ENCODE data around the gene ZBTB21. TPM values are rescaled to one million over a fixed set of nuclear protein-coding genes. Genes with fewer than 3 reads are reported as not detected.

The ZBTB21 gene
- 10 to 100 TPM in 2 of 4 donors, 1 to 10 TPM in 2; 5.2 to 19.5 (median 9.7) TPM for total RNA-seq

- TF ChIP-seq CTCF (IDR thresholded peaks at IDR 0.05) (no peak), POLR2A (IDR thresholded peaks at IDR 0.05) (peak; percentile 95), POLR2AphosphoS5 (IDR thresholded peaks at IDR 0.05) (peak; percentile 95 to 97 (median 97)), EP300 (IDR thresholded peaks at IDR 0.05; ENCODE audit: low read depth) (no peak)
- intact Hi-C loops (cut with DNase I; ENCODE audit: low total_unique reads): loop anchor here (10.0 kb wide), 1 partner anchor 55 kb away; the partner anchor contains the start of gene C2CD2
- no peaks in the 10 kb centered on the region for H3K27me3 ChIP-seq
- peak within 1 kb of the TSS; percentile 96 to 99 (median 99) for H3K27ac ChIP-seq
- peaks cover 5 to 31% (median 19%) of the 10 kb centered on the region in 4 donors for H3K4me1 ChIP-seq
- peak; percentile 99 for DNase-seq
- WGBS, 2 donors (ENCODE audit: low coverage in 1 of 2): 0 to 1% methylated on average over 10 to 38 of the region's 75 CpGs
- no peaks in the 10 kb centered on the region for H3K36me3 ChIP-seq
- H3K9me3 ChIP-seq: no peaks in the 10 kb centered on the region
- H3K4me3 ChIP-seq: peak within 1 kb of the TSS; percentile 69 to 99 (median 91)
- in situ Hi-C loops (cut with MboI; ENCODE audit: low pct_ligation_motif_present in 1 of 4, low pct_unique_long_range_greater_than_20kb in 1 of 4, low sequenced_read_pairs in 3 of 4): loop anchor here in 2 of 4 donors (5.0 to 10.0 kb wide), 2 partner anchors 102 to 105 kb away; no protein-coding TSS in a partner anchor
These were observed at the start of gene ZBTB21 for GRCh38 chr21:42009831-42010506. Gene ZBTB21, minus strand, starts transcription at chr21:42010360. Its CDS starts 16,265 bp downstream, at chr21:41994095.

- H3K9me3 ChIP-seq: no peaks in the 10 kb centered on the region
- intact Hi-C loops (cut with DNase I; ENCODE audit: low total_unique reads) (no loop called here), in situ Hi-C loops (cut with MboI; ENCODE audit: low pct_ligation_motif_present in 1 of 4, low pct_unique_long_range_greater_than_20kb in 1 of 4, low sequenced_read_pairs in 3 of 4) (no loop called here)
- H3K4me1 ChIP-seq: peaks cover 8 to 56% (median 33%) of the 10 kb centered on the region in 4 donors
- H3K27ac ChIP-seq: no peak overlapping the region
- no peaks in the 10 kb centered on the region for H3K36me3 ChIP-seq
- DNase-seq: no peak
- TF ChIP-seq POLR2AphosphoS5 (IDR thresholded peaks at IDR 0.05): no peak
- no peak for TF ChIP-seq POLR2A (IDR thresholded peaks at IDR 0.05)
- TF ChIP-seq CTCF (IDR thresholded peaks at IDR 0.05): no peak
- no peak for TF ChIP-seq EP300 (IDR thresholded peaks at IDR 0.05; ENCODE audit: low read depth)
- no peak overlapping the region for H3K4me3 ChIP-seq
- no peaks in the 10 kb centered on the region for H3K27me3 ChIP-seq
- WGBS, 2 donors (ENCODE audit: low coverage in 1 of 2): 95% methylated on average over 9 of the region's 10 CpGs; no CpG with 5 or more reads in 1 of the 2 donors
These were observed 49.6 kb upstream of the ZBTB21 start for GRCh38 chr21:42059721-42060120.

GRCh38 chr21:42059141-42059540, 49.0 kb upstream of the ZBTB21 start:
- Histone ChIP-seq H3K9me3 (no peaks in the 10 kb centered on the region), H3K4me1 (peaks cover 8 to 52% (median 31%) of the 10 kb centered on the region in 4 donors), H3K27me3 (no peaks in the 10 kb centered on the region), H3K4me3 (no peak overlapping the region), H3K27ac (no peak overlapping the region), H3K36me3 (no peaks in the 10 kb centered on the region)
- TF ChIP-seq POLR2AphosphoS5 (IDR thresholded peaks at IDR 0.05): no peak
- no peak for TF ChIP-seq POLR2A (IDR thresholded peaks at IDR 0.05)
- no peak for TF ChIP-seq CTCF (IDR thresholded peaks at IDR 0.05)
- no peak for TF ChIP-seq EP300 (IDR thresholded peaks at IDR 0.05; ENCODE audit: low read depth)
- DNase-seq: no peak
- in situ Hi-C loops (cut with MboI; ENCODE audit: low pct_ligation_motif_present in 1 of 4, low pct_unique_long_range_greater_than_20kb in 1 of 4, low sequenced_read_pairs in 3 of 4) (no loop called here), intact Hi-C loops (cut with DNase I; ENCODE audit: low total_unique reads) (no loop called here)
- WGBS, 2 donors (ENCODE audit: low coverage in 1 of 2): 92 to 100% methylated on average over 1 to 9 of the region's 9 CpGs

- Histone ChIP-seq H3K27me3 (no peaks in the 10 kb centered on the region), H3K4me3 (no peak overlapping the region), H3K9me3 (no peaks in the 10 kb centered on the region), H3K36me3 (no peaks in the 10 kb centered on the region), H3K27ac (peak overlapping the region in 3 of 4 donors; percentile 75 to 86 (median 77)), H3K4me1 (peaks cover 8 to 47% (median 27%) of the 10 kb centered on the region in 4 donors)
- no peak for TF ChIP-seq POLR2A (IDR thresholded peaks at IDR 0.05)
- no peak for TF ChIP-seq POLR2AphosphoS5 (IDR thresholded peaks at IDR 0.05)
- no peak for TF ChIP-seq EP300 (IDR thresholded peaks at IDR 0.05; ENCODE audit: low read depth)
- TF ChIP-seq CTCF (IDR thresholded peaks at IDR 0.05): no peak
- in situ Hi-C loops (cut with MboI; ENCODE audit: low pct_ligation_motif_present in 1 of 4, low pct_unique_long_range_greater_than_20kb in 1 of 4, low sequenced_read_pairs in 3 of 4) (no loop called here), intact Hi-C loops (cut with DNase I; ENCODE audit: low total_unique reads) (no loop called here)
- DNase-seq: no peak
- 96% methylated on average over 11 of the region's 11 CpGs; no CpG with 5 or more reads in 1 of the 2 donors for WGBS, 2 donors (ENCODE audit: low coverage in 1 of 2)
These were observed 48.5 kb upstream of the ZBTB21 start for GRCh38 chr21:42058631-42059111.

All from transverse colon (tissue), 4 donors.